K562 (cell line): ENCODE results near the gene DAP. TPM values are rescaled to one million over a fixed set of nuclear protein-coding genes. Genes with fewer than 3 reads are reported as not detected.

Experiments used
- ATF7 ChIP-seq: fragments of 450-650 bp; IDR thresholded peaks from 2 replicates; pipeline ENCODE4 v1.7.1; 2014; ENCODE audit warnings: mild to moderate bottlenecking, moderate library complexity
- CGGBP1 ChIP-seq: fragments of 250-450 bp; sonication (Bioruptor Pico); IDR thresholded peaks from 2 replicates; pipeline ENCODE4 v1.9.0; 2021; ENCODE audit warnings: mild to moderate bottlenecking
- HDAC3 ChIP-seq: fragments of 450-650 bp; IDR thresholded peaks from 2 replicates; pipeline ENCODE4 v1.6.1; 2018; ENCODE audit warnings: borderline replicate concordance, mild to moderate bottlenecking, moderate library complexity; ENCODE audit not compliant: partially characterized antibody
- PATZ1 ChIP-seq: fragments of 250-450 bp; sonication (Bioruptor Pico); IDR thresholded peaks from 2 replicates; pipeline ENCODE4 v1.5.0; 2020; ENCODE audit warnings: mild to moderate bottlenecking, borderline replicate concordance
- SOX6 ChIP-seq: fragments of 450-650 bp; IDR thresholded peaks from 2 replicates; pipeline ENCODE4 v1.6.1; 2014; ENCODE audit warnings: mild to moderate bottlenecking
- TARDBP ChIP-seq: fragments of 450-650 bp; IDR thresholded peaks from 2 replicates; pipeline ENCODE4 v1.6.1; 2016
- polyA plus RNA-seq, 8 experiments: library from polyadenylated mRNA; depleted of rRNA in 4 of 8; stranded (reverse) in 5 of 8; unstranded in 3 of 8; fragments of >200 nt; fragmentation: Nextera tagmentation in 2 of 8; fragmentation: Illumina TruSeq in 1 of 8; extraction: Ambion mirVana in 2 of 8; extraction: Trizol in 1 of 8; gene quantifications; 2 replicates each; pipeline versions ENCODE4 v1.2.1 to v1.2.3, GENCODE V29; 2011 to 2014; ENCODE audit warnings: inconsistent platforms in 1 of 8, missing spikeins in 1 of 8
- total RNA-seq, 7 experiments: library from RNA; depleted of rRNA in 6 of 7; stranded (reverse); fragments of >200 nt in 6 of 7; fragmentation: Illumina TruSeq in 2 of 7; extraction: Trizol in 2 of 7; gene quantifications; 2 replicates each; pipeline versions ENCODE4 v1.2.1 to v1.2.3, GENCODE V29; 2011 to 2021; ENCODE audit warnings: low replicate concordance in 1 of 7
- TF ChIP-seq, protein P1 (sequence below): conservative IDR thresholded peaks from 2 replicates; pipeline ENCODE4 v1.6.1; 2011; ENCODE audit warnings: low read depth, mild to moderate bottlenecking, low read length; ENCODE audit not compliant: control insufficient read depth
- TF ChIP-seq, protein P2 (sequence below), 2 experiments: fragments of 450-650 bp in 1 of 2; sonication (generic) in 1 of 2; formaldehyde crosslinking in 1 of 2; IDR thresholded peaks in 1 of 2; conservative IDR thresholded peaks in 1 of 2; 2 replicates each; pipeline versions ENCODE4 v1.6.1 to v1.8.1; 2016 to 2023; ENCODE audit warnings: mild to moderate bottlenecking in 2 of 2, moderate library complexity in 2 of 2, inconsistent platforms in 1 of 2, missing genetic modification reagents in 1 of 2
- TF ChIP-seq, protein P3 (sequence below), 2 experiments: fragments of 450-650 bp; formaldehyde crosslinking in 1 of 2; IDR thresholded peaks; 2 replicates each; pipeline versions ENCODE4 v1.4.0 to v1.6.1; 2014 to 2020; ENCODE audit warnings: mild to moderate bottlenecking in 2 of 2, borderline replicate concordance in 1 of 2, low read depth in 1 of 2

Gene DAP
- total and polyA plus RNA-seq, 9 of the 15 experiments (the other 6 are each of a cell fraction or from before 2014, with no cell fraction given) = 14.1 to 151 (median 34.5) TPM

DNA sequence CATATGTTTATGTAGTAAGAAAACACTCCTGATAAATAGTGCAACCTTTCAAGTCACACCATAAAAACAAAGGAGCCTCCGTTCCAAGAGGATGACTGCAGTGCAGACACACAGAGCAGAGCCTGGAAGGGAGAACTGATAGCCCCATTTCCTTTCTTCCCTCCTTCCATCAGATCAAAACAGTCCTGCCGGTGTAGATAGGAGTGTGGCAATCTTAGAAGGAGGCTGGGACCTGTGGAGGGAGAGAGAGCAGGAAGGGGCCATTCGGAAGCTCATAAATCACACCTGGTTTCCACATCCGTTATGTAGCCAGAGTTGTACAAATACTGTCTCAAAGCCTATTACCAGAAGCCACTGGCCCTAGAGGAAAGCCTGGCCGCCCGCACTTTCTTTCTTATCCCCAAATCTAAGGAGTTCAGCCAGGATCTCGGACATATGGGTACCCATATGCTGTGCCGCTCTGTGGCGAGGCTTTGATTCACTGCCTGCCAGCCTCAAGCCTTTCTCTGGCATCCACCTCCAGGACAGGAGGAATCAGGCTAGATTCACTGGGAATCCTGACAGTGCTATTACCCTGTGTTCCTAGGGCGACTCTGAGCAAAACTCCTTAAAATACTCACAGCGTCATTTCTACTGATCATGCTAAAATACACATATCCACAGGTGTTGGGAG lies 26.9 kb downstream of the DAP start (continued):
- TF ChIP-seq PATZ1 (CRISPR knock-in tag) (no peak), HDAC3 (peak; percentile 83), TARDBP (no peak), ATF7 (peak; percentile 71), SOX6 (peak; percentile 95), CGGBP1 (CRISPR knock-in tag) (no peak)
- TF ChIP-seq, protein P1, sequence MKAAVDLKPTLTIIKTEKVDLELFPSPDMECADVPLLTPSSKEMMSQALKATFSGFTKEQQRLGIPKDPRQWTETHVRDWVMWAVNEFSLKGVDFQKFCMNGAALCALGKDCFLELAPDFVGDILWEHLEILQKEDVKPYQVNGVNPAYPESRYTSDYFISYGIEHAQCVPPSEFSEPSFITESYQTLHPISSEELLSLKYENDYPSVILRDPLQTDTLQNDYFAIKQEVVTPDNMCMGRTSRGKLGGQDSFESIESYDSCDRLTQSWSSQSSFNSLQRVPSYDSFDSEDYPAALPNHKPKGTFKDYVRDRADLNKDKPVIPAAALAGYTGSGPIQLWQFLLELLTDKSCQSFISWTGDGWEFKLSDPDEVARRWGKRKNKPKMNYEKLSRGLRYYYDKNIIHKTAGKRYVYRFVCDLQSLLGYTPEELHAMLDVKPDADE = peak; percentile 91
- TF ChIP-seq, protein P2, sequence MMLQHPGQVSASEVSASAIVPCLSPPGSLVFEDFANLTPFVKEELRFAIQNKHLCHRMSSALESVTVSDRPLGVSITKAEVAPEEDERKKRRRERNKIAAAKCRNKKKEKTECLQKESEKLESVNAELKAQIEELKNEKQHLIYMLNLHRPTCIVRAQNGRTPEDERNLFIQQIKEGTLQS (IDR thresholded peaks at IDR 0.05) = no peak; the same call in 1 of the 2 replicates
- TF ChIP-seq, protein P2 (CRISPR knock-in tag; conservative IDR thresholded peaks at IDR 0.05) = 0 out of 2 replicates have a peak, but pooled peaks have one; percentile 24
- TF ChIP-seq, protein P3, sequence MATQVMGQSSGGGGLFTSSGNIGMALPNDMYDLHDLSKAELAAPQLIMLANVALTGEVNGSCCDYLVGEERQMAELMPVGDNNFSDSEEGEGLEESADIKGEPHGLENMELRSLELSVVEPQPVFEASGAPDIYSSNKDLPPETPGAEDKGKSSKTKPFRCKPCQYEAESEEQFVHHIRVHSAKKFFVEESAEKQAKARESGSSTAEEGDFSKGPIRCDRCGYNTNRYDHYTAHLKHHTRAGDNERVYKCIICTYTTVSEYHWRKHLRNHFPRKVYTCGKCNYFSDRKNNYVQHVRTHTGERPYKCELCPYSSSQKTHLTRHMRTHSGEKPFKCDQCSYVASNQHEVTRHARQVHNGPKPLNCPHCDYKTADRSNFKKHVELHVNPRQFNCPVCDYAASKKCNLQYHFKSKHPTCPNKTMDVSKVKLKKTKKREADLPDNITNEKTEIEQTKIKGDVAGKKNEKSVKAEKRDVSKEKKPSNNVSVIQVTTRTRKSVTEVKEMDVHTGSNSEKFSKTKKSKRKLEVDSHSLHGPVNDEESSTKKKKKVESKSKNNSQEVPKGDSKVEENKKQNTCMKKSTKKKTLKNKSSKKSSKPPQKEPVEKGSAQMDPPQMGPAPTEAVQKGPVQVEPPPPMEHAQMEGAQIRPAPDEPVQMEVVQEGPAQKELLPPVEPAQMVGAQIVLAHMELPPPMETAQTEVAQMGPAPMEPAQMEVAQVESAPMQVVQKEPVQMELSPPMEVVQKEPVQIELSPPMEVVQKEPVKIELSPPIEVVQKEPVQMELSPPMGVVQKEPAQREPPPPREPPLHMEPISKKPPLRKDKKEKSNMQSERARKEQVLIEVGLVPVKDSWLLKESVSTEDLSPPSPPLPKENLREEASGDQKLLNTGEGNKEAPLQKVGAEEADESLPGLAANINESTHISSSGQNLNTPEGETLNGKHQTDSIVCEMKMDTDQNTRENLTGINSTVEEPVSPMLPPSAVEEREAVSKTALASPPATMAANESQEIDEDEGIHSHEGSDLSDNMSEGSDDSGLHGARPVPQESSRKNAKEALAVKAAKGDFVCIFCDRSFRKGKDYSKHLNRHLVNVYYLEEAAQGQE (IDR thresholded peaks at IDR 0.05; ENCODE audit: borderline replicate concordance) = peak; percentile 14; the same call in 1 of the 2 replicates
- TF ChIP-seq, protein P3 (CRISPR knock-in tag; IDR thresholded peaks at IDR 0.05; ENCODE audit: low read depth) = no peak
